HepG2 (cell line): ENCODE measurements around the gene CASP6. TPM values are rescaled to one million over a fixed set of nuclear protein-coding genes. Genes with fewer than 3 reads are reported as not detected.
A peak's percentile ranks its signal among the peaks of the same experiment; 100 is the strongest.

Experiments
- AGO1 ChIP-seq: fragments of 200-400 bp; formaldehyde crosslinking; IDR thresholded peaks from 2 replicates; pipeline ENCODE4 v1.6.1; 2017; ENCODE audit warnings: mild to moderate bottlenecking, low read depth, low read length, moderate library complexity; ENCODE audit not compliant: poor library complexity, severe bottlenecking
- ATF6 ChIP-seq: sonication (generic); formaldehyde crosslinking; conservative IDR thresholded peaks from 2 replicates; pipeline ENCODE4 v1.4.0; 2020; ENCODE audit warnings: missing genetic modification reagents
- CEBPG ChIP-seq: IDR thresholded peaks from 2 replicates; pipeline ENCODE4 v1.6.1; 2016
- FOXA3 ChIP-seq: IDR thresholded peaks from 2 replicates; pipeline ENCODE4 v1.6.1; 2016; ENCODE audit warnings: missing genetic modification reagents, missing compliant biosample characterization
- HBP1 ChIP-seq: IDR thresholded peaks from 2 replicates; pipeline ENCODE4 v1.6.1; 2016; ENCODE audit warnings: low read depth, control low read depth
- NFYB ChIP-seq: sonication (generic); formaldehyde crosslinking; IDR thresholded peaks from 2 replicates; pipeline ENCODE4 v1.4.0; 2020; ENCODE audit warnings: missing genetic modification reagents
- NKX3-1 ChIP-seq: sonication (generic); formaldehyde crosslinking; IDR thresholded peaks from 2 replicates; pipeline ENCODE4 v1.5.0; 2020; ENCODE audit warnings: missing genetic modification reagents
- RFX3 ChIP-seq: IDR thresholded peaks from 2 replicates; pipeline ENCODE4 v1.6.1; 2016; ENCODE audit warnings: missing biosample characterization, missing genetic modification reagents
- RORA ChIP-seq: sonication (generic); formaldehyde crosslinking; IDR thresholded peaks from 2 replicates; pipeline ENCODE4 v1.5.0; 2020; ENCODE audit warnings: mild to moderate bottlenecking, missing genetic modification reagents, moderate library complexity
- SATB2 ChIP-seq: sonication (generic); formaldehyde crosslinking; IDR thresholded peaks from 2 replicates; pipeline ENCODE4 v1.5.0; 2020; ENCODE audit warnings: missing genetic modification reagents
- SP5 ChIP-seq: IDR thresholded peaks from 2 replicates; pipeline ENCODE4 v1.6.1; 2016; ENCODE audit warnings: low read depth, borderline replicate concordance
- ZFP37 ChIP-seq: sonication (generic); formaldehyde crosslinking; IDR thresholded peaks from 2 replicates; pipeline ENCODE4 v1.4.0; 2020; ENCODE audit warnings: missing genetic modification reagents, borderline replicate concordance
- ZFP62 ChIP-seq: sonication (generic); formaldehyde crosslinking; IDR thresholded peaks from 2 replicates; pipeline ENCODE4 v1.4.0; 2020; ENCODE audit warnings: missing genetic modification reagents
- ZGPAT ChIP-seq: IDR thresholded peaks from 2 replicates; pipeline ENCODE4 v1.6.1; 2016; ENCODE audit warnings: mild to moderate bottlenecking
- ZNF124 ChIP-seq: sonication (generic); formaldehyde crosslinking; IDR thresholded peaks from 2 replicates; pipeline ENCODE4 v1.4.0; 2020; ENCODE audit warnings: missing genetic modification reagents
- ZNF142 ChIP-seq: sonication (generic); formaldehyde crosslinking; IDR thresholded peaks from 2 replicates; pipeline ENCODE4 v1.4.0; 2020; ENCODE audit warnings: missing genetic modification reagents
- ZNF251 ChIP-seq: sonication (generic); formaldehyde crosslinking; IDR thresholded peaks from 2 replicates; pipeline ENCODE4 v1.9.0; 2021; ENCODE audit warnings: mild to moderate bottlenecking, missing genetic modification reagents
- ZNF431 ChIP-seq: sonication (generic); formaldehyde crosslinking; IDR thresholded peaks from 2 replicates; pipeline ENCODE4 v1.9.0; 2022; ENCODE audit warnings: missing genetic modification reagents, low read depth, mild to moderate bottlenecking, borderline replicate concordance
- ZNF891 ChIP-seq: sonication (generic); formaldehyde crosslinking; IDR thresholded peaks from 2 replicates; pipeline ENCODE4 v1.5.0; 2020; ENCODE audit warnings: mild to moderate bottlenecking, missing genetic modification reagents
- polyA plus RNA-seq, 8 experiments: library from polyadenylated mRNA; depleted of rRNA in 3 of 8; stranded (reverse) in 7 of 8; unstranded in 1 of 8; fragments of >200 nt; fragmentation: Illumina TruSeq in 4 of 8; extraction: Trizol in 4 of 8; gene quantifications; 2 replicates each; pipeline versions ENCODE4 v1.2.1 to v1.2.3, GENCODE V29; 2011 to 2016; ENCODE audit warnings: low read depth in 4 of 8, missing spikeins in 1 of 8, mixed read lengths in 1 of 8; ENCODE audit not compliant: insufficient read depth in 1 of 8
- total RNA-seq, 5 experiments: library from RNA; depleted of rRNA; stranded (reverse); fragments of >200 nt; fragmentation: Illumina TruSeq; extraction: Trizol; gene quantifications; 2 replicates each; pipeline ENCODE4 v1.2.3, GENCODE V29; 2016; ENCODE audit warnings: low read depth in 1 of 5

The CASP6 gene
- total and polyA plus RNA-seq, 2 of the 13 experiments (the other 11 are each of a cell fraction or from before 2014, with no cell fraction given): 19.7 to 34.6 TPM

- TF ChIP-seq ZNF431 (peak; percentile 88; the same call in 1 of the 2 replicates), AGO1 (peak; percentile 84), FOXA3 (CRISPR knock-in tag) (0 out of 2 replicates have a peak, but pooled peaks have one; percentile 14), ZNF891 (CRISPR knock-in tag) (0 out of 2 replicates have a peak, but pooled peaks have one; percentile 73), SP5 (no peak), HBP1 (CRISPR knock-in tag) (no peak), RFX3 (CRISPR knock-in tag) (no peak), NKX3-1 (CRISPR knock-in tag) (no peak), ZNF124 (peak; percentile 52; the same call in 1 of the 2 replicates), ATF6 (no peak), CEBPG (CRISPR knock-in tag) (no peak), ZNF142 (CRISPR knock-in tag) (peak; percentile 83; the same call in 1 of the 2 replicates), SATB2 (CRISPR knock-in tag) (no peak), RORA (CRISPR knock-in tag) (no peak), ZFP37 (CRISPR knock-in tag) (no peak), ZGPAT (CRISPR knock-in tag) (peak; percentile 57; the same call in 1 of the 2 replicates), ZNF251 (CRISPR knock-in tag) (no peak), NFYB (no peak), ZFP62 (CRISPR knock-in tag) (no peak)
Measured at GRCh38 chr4:109729718-109730618, 26.7 kb upstream of the CASP6 start, which contains the start of gene PLA2G12A (continued).
